Stomach (tissue), 4 donors: ENCODE data around the gene RNASEH2A.

Experiments
- CTCF ChIP-seq, 7 experiments: fragments of 450-650 bp in 4 of 7; fragments of 200-600 bp in 3 of 7; sonication (generic) in 3 of 7; IDR thresholded peaks; one replicate each; pipeline ENCODE4 v1.5.1; 2016 to 2019; ENCODE audit warnings: antibody characterized with exemption in 7 of 7, control low read depth in 2 of 7, mild to moderate bottlenecking in 1 of 7
- POLR2AphosphoS5 ChIP-seq, 3 donors: sonication (generic); formaldehyde crosslinking; IDR thresholded peaks; one replicate each; pipeline ENCODE4 v1.6.1; 2016; ENCODE audit warnings: antibody characterized with exemption in 3 of 3

GRCh38 chr19:12841094-12841493, 34.7 kb downstream of the RNASEH2A start:
- TF ChIP-seq CTCF (IDR thresholded peaks at IDR 0.05) (no peak), POLR2AphosphoS5 (IDR thresholded peaks at IDR 0.05) (no peak)
